ENCODE measurements around the gene ZNF296.
A peak's percentile ranks its signal among the peaks of the same experiment; 100 is the strongest.
"Not testable (repeated sequence)": the region's sequence is repeated elsewhere in the genome, so short reads cannot be mapped to it uniquely, and the experiment has no call there.

Gene ZNF296

DNA sequence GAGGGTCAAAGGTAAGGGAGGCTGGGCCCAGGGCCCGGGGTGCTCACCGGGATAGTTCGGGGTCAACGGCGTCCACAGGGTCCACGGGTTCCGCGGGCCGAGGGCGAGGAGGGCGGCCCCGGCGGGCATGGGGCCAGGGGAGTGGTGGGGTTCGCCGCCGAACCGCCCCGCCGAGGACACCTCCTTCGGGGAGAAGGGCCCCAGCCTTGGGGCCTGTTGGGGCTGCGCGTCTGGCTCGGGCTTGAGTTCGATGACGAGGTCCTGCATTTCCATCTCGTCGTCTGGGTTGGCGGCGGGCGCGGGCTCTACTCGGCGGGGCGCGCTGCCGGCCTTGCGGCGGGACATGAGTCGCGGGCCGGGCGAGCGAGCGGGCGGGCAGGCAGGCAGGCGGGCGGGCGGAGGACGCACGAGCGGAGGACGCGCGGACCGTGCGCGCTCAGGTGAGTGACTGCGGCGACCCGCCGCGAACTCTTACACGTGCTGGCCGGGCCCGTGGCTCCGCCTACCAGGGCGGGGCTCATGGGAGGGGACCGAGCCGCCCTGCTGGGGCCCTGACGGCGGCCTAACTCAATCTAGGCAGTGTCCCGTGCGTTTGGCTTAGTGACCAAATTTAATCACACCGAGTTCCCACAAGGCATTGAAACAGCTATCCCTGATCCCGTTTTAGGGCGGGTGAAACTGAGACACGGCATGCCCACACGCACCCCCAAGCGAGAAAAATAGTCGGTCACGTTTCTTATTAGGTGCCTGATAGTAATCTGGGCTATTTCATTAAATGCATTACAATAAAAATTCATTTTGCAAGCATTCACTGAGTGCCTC, at the start of gene ZNF296:
Gene ZNF296, minus strand, starts transcription at position 450 of the 822 bp plus-strand sequence. Its CDS starts 105 bp downstream, at position 345.
- peak; percentile 66 for DNase-seq (ENCODE audit: low read depth)

DNA sequence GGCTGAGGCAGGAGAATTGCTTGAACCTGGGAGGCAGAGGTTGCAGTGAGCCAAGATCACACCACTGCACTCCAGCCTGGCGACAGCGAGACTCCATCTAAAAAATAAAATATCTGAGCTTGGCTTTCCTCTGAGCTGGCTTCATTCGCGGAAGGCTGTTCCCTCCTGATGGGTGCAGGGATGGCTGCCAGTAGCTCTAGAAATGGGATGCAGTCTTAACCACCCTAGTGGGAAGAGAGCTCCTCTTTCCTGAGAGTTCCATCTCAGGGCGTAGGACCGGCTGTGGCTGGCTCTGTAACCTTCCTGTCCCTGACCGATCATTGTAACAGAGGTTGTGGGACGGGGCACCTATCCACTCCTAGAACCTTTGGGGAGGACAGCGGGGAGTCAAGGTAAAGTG, 49.1 kb upstream of the ZNF296 start:
- no peak for DNase-seq (ENCODE audit: low read depth)

DNA sequence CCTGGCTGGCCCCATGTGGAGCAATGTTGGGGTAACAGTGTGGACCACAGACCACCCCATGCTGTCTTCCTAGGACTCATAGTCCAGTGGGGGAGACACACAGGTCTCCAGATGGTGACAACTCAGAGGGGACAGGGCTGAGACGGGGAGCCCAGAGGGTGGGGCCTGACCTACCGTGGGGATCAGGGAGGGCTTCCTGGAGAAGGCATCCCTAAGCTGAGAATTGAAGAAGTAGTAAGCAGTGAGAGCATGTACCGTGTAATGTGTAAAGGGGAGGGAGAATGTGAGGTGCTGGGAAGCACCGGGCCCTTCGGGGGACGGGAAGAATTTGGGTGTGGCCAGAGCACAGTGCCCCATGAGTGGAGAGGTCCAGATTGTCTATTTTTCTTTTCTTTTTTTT, 47.7 kb upstream of the ZNF296 start:
- DNase-seq (ENCODE audit: low read depth): no peak

DNA sequence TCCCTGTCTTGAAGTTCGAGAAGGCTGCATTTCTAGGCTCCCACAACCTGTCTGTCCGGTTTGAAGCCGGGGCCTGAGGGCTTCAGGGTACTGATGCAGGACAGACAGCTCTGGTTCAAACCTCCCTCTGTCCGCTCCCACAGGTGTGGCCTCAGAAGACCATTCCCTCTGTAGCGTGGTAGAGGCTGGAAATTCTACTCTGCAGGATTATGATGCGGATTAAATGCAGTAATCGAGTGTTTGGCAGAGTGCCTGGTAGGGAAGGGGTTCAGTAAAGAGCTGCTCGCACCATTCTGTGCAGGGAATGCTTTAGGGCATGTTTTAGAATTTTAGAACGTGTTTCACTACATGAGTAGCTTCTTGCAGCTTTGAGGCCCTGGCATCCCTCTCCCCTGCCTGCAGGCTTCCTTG, 47.2 kb upstream of the ZNF296 start:
- no peak for DNase-seq (ENCODE audit: low read depth)

DNA sequence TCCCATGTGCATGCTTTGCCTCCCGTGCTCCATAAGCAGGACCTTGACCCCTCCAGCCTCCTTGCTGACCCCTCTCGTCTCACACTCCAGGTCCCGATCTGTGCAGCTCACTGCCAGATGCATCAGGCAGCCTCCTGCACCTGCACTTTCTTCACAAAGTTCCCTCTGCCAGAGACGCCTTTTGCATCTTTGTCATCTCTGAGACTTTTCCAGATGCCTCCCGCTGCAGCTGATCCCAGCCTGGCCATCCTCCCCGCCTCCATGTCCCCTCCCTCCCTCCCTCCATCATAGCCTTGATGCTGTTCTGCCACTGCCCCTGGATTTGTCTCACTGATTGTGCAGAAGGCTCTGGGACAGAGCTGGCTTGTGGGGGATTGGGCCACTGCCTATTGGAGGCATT, 46.6 kb upstream of the ZNF296 start:
- no peak for DNase-seq (ENCODE audit: low read depth)

DNA sequence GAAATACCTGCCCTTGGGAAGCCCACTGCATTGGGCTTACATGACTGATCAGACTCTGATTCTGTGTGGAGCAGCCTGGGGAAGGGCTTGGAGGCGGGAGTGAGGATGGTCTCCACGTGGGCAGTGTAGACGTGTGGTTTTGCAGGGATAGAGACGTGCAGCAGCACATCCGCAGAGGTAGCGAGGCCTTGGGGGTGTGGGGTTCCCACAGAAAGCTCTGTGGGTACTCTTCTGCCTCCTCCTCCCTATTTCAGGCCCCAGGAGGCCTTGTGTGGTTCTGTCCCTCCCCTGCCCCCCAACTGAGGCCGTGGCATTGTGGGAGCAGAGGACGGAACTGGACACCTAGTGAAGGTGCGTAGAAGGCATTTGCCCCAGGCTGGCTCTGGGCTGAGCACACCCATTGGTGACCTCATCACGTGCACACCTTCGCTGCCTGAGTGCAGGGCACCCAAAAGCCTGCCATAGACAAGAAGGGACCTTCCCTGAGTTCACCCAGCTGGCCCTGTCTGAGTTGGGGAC, 45.6 kb upstream of the ZNF296 start:
- no peak for DNase-seq (ENCODE audit: low read depth)

DNA sequence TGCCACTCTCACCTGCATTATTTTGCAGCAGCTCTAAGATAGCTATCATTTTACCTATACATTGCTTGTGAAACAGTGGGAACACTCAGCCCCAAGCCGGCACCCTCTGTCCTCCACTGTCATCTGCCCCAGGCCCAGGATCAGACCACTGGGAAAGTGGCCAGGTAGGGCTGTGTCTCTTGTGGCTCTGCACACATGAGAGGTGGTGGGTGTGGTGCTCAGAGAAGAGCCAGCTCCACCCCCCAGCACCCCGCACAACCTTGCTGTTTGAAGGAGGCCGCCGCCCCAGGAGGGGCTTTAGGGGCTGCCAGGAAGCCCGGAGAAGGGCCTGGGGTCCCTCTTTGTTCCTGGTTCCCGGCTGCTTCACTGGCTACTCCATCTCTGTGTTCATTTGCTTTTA, 43.3 kb upstream of the ZNF296 start:
- no peak for DNase-seq (ENCODE audit: low read depth)

DNA sequence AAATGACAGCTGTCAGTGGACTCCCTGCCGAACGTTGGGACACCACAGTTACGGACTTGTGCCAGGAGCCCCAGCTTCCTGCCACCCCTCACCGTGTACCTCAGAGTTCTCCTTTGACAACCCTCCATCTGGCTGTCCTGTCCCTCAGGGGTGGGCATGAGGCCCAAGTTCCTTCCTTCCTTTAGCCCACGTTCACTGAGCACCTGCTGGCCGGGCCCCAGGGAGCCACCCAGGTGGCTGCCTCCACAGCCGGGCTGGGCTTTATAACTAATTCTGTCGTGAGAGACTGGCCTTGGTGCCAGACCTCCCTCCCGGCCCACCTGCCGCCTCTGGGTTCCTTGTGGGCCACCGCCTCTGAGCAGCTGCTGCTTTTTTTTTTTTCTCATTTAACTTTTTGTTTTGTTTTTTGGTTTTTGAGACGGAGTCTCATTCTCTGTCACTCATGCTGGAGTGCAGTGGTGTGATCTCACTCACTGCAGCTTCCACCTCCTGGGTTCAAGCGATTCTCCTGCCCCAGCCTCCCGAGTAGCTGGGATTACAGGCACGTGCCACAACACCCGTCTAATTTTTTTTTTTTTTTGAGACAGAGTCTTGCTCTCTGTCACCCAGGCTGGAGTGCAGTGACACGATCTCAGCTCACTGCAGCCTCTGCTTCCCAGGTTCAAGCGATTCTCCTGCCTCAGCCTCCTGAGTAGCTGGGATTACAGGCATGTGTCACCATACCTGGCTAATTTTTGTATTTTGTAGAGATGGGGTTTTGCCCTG, 42.5 kb upstream of the ZNF296 start:
- DNase-seq (ENCODE audit: low read depth): not testable (repeated sequence)

DNA sequence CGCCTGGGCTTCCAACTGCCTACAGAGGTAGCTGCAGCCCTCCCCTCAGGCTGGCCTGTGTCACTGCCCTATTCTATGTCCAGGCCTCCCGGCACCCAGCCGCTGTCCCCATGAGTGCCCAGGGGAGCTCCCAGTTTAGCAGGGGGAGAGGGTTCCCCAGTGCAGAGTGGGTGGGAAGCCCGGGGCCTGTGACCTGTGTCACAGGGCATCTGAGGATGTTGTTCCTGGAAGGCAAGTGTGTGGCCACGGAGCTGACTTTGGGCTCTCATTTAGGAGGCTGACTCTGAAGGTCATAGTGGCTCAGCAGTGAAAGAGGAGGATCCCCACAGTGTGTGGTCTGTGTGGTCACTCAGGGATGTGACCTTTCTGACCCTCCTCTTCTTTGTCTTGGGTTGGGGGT, 41.8 kb upstream of the ZNF296 start:
- DNase-seq (ENCODE audit: low read depth): no peak

DNA sequence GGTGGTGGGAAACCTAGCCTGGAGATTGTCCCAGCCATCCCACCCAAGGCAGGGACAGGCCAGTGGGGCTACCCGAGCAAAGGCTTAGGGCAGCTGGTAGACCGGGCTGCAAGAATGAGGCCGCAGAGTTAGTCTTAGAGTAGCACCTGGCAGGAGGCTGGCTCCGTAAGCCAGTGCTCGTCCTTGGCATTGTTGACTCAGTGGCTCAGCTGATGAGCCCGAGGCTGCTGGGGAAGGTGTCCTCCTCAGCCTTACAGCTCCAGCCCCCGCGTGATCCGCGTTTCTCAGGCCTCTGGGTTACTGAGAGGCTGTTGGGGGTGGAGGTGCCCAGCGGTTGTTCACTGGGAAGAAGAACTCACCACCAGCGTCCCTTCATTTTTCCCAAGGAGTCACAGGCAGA, 41.4 kb upstream of the ZNF296 start:
- no peak for DNase-seq (ENCODE audit: low read depth)

DNA sequence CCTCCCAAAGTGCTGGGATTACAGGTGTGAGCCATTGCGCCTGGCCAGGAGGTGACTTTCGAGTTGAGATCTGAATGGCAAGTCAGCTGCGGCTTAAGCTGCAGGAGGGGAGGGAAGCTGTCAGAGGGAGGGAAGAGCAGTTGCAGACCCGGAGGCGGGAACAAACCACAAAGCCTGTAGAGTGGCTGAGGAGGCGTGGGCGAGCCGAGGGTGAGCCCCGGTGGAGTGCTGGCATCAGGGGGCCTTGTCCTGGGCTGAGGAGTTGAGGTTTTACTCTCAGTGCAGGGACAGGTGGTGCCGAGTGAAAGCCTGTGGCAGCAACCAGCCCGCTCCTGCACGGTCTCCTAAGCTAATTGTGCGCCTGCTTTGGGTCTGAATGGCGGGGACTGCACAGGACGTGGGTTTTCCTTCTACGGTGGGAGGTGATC, 40.9 kb upstream of the ZNF296 start:
- DNase-seq (ENCODE audit: low read depth): no peak

DNA sequence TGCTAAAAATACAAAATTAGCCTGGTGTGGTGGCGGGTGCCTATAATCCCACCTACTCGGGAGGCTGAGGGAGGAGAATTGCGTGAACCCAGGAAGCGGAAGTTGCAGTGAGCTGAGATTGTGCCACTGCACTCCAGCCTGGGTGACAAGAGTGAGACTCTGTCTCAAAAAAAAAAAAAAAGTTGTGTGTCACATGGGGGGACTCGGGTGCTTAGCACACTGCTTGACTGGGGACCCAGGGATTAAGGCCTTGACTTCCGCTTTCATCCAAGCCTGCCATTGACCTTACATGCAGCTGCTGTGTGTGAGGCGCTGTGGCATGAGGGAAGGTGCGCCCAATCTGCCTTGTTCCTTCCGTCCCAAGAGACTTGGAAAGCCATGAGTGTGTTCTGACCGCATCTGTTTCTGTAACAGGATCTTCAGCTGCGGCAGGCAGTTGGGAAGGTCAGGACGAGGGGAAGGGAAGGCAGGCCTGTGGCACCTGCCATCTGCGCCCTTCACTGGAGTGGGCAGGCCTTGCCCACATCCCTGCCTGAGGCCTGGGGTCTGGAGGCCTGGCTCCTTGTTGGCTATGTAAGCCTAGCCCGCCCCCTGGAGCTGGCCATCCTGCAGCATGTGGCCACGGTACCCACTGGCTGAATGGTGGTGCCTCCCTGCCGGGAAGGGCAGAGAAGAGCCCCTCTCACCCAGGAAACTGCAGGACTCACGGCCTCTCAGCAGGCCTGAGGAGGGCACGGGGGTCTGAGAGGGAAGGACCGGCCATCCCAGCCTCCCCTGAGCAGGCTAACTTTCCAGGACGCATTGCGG, 39.7 kb upstream of the ZNF296 start:
- no peak for DNase-seq (ENCODE audit: low read depth)

DNA sequence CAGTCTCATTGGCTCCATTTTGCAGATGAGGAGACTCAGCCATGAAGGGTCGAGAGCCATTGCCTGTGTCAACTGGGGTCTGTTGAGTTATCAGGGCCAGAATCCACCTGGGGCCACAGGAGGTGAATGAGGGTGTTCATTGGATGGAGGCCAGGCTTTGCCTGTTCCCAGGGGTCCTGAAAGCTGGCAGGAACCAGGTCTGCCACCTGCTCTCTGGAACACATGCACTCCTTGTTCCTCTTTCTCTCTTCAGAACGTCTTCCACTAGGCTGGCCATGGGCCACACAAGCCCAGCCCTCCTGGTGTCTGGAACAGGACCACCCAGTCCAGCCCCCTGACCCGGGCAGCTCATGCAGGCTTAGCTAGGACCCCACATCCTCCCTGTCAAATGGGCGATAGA, 37.8 kb upstream of the ZNF296 start:
- DNase-seq (ENCODE audit: low read depth): no peak

DNA sequence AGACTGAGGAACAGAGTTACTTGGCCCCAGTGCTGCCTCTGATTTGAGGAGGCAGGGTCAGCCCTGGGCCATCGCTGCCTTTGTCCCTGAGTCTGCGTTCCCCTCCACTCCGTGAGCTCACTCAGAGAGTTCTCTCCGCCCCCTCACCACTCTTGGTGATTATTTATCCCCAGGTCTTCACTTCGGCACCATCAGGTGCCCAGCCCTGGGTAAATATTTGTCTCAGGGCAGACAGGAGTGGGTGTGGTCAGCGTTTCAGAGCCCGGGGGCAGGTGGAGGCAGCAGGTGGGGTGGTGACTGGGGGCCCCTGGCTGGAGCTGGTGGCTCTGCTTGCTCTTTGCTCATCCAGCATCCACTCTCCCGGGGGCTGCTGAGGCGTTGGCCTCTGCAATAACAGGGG, 37.4 kb upstream of the ZNF296 start:
- no peak for DNase-seq (ENCODE audit: low read depth)

DNA sequence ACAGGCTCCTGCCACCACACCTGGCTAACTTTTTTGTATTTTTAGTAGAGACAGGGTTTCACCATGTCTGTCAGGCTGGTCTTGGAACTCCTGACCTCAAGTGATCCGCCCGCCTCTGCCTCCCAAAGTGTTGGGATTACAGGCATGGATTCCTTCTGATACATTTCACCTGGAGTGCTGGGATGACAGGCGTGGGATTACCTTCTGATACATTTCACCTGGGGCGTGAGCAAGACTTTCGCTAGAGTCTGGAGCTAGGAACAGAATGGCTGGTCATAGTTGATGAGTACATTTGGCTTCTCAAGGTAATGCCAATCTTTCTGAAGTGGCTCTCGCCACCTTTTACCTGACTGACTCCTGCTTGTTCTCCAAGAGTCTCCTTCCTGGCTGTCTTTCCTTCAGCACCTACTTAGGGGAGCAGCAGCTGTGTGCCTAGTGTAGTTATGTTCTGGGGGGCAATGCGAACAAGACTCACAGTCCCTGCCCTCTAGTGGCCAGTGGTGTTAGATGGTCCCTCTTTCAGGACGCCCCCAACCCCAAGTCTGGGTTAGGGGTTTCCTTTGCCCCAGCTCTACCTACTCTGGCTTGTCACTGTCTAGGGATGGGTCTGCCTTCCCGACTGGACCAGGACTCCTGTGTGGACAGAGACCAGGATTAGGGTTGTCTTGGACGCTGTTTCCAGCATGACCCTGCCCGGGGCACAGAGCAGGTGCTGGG, 36.0 kb upstream of the ZNF296 start:
- DNase-seq (ENCODE audit: low read depth): no peak

DNA sequence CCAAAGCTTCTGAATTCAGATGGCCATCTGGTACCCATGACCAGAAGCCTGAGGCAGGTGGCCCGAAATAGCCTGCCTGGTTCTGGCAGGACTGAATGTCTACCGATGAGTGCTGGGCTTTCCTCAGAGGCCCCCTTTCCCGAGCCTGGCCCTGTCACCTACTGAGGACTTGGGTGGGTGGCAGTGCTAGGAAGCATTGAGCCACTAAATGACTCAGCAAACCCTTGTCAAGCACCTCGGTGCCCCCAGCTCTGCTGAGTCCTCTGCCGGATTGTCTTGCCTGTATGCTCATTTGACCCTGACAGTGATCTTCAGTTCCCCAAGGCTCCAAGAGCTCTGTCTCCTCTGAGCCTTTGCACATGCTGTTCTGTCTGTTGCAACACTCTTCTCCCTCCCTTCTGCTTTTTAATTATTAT, 34.6 kb upstream of the ZNF296 start:
- no peak for DNase-seq (ENCODE audit: low read depth)

DNA sequence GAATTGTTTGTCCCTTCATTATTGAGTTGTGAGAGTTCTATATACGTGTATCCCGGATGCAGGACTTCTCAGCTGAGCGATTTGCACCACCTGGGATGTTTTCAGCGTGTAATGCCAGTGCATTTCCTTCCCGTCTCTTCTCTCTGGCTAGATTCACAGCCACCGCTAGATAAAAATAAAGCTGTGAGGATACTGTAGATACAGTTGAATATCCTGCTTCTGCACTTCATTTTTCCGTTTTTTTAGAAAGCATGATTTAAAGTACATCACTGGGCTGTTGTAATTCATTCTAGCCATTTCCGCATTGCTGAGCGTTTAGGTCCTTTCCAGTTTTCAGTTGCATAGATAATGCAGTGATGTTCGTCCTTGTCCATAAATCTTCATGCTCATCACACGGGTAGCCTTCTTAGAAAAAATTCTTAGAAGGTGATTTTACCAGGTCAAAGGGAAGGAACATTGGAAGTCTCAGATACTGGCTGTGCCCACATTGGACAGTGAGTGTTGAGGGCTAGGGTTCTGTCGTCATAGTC, 31.4 kb upstream of the ZNF296 start:
- DNase-seq (ENCODE audit: low read depth): no peak

DNA sequence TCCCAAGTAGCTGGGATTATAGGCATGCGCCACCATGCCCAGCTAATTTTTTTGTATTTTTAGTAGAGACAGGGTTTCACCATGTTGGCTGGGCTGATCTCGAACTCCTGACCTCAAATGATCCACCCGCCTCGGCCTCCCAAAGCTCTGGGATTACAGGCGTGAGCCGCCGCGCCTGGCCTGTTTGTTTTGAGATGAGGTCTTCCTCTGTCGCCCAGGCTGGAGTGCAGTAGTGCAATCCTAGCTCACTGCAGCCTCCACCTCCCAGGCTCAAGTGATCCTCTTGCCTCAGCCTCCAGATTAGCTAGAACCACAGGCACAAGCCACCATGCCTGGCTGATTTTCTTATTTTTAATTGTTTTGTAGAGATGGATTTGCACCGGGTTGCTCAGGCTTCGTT, 30.1 kb upstream of the ZNF296 start:
- not testable (repeated sequence) for DNase-seq (ENCODE audit: low read depth)

DNA sequence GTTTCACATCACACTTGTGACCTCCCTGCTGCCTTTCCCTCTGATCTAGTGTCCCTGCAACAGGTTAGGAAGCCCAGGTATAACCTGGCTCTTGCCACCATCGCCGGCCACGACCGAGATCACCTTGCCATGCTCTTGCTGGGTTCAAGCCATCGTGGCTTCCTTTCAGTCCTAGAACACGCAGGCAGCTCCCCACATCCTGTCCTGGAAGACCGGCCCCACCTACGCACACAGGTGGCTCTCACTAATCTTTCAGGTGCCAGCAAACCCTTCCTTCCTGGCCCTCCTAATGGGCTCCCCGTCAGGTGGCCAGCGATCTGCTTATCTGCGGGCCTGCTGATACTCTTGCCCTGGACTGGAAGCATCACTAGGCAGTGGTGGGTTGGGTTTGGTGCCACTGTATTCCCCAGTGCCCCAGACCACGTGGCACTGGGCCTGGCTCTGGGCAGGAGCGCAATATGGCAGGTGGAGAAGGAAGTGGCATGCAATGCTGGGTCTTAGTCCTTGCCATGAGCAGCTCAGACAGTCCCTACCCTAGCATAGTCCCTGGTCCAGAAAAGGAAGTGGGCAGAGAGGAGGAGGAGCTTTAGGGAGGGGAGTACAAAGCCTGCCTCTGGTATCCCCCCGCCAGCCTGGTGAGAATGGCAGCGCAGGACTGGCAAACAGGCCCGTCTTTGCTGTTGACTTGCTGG, 28.5 kb upstream of the ZNF296 start:
- no peak for DNase-seq (ENCODE audit: low read depth)

DNA sequence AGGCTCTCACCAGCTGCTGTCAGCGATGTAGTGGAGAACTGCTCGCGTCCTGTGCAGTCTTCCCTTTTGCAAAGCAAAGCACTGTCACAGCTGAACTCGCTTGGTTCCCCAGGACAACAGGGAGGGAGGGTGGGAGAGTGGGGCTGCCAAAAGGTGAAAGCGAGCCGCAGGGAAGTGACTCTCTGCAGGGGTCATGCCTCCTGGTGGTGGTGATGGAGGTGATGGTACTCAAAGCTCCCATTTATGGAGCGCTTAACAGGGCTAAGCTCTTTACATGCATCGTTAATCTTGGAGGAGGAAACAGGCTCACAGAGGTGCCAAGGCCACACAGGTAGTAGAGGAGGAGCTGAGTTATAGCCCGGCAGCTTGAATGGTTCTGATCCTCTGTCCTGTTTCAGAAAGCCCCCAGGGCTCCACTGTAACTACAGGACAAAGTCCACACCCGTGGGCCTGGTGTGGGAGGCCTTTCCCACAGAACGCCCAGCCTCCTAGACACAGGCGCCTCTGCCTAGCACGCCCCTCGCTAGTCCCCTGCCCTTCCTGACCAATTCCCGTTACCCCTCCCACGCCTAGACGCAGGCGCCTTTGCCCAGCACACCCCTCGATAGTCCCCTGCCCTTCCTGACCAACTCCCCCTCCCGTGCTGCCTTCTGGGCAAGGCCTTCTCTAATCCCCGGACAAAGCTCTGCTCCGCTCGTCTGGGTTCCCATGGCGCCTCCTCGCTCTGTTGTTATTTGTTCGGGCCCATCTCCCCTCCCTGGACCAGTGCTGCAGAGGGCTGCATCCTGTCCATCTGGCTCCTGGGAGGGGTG, 27.4 kb upstream of the ZNF296 start:
- no peak for DNase-seq (ENCODE audit: low read depth)

Measured in T-helper 22 cell (primary cell).